Ovary (tissue), 9 donors: Measurements from ENCODE around the gene CACHD1. TPM values are rescaled to one million over a fixed set of nuclear protein-coding genes. Genes with fewer than 3 reads are reported as not detected.

Experiments
- microRNA-seq, 3 donors: library from miRNA; unstranded; fragments of <30 nt; microRNA quantifications; one replicate each; pipeline versions ENCODE4 to v1.2.0, GENCODE V29; 2019 to 2020
- polyA plus RNA-seq, 2 donors: library from polyadenylated mRNA; stranded (reverse); fragments of 200-250 nt in 1 of 2; fragments of 350-450 nt in 1 of 2; fragmentation: Illumina TruSeq in 1 of 2; extraction: RNeasy Lipid Tissue Mini Kit (QIAGEN cat#74804) in 1 of 2; gene quantifications; one replicate each; pipeline ENCODE4 v1.2.3, GENCODE V29; 2013 to 2014
- small RNA-seq: library from RNA; depleted of rRNA; stranded (forward); fragments of <200 nt; gene quantifications from one replicate; pipeline ENCODE3, GENCODE V24; 2016
- total RNA-seq, 7 donors: library from RNA; depleted of rRNA in 2 of 7; stranded (reverse); fragments of >200 nt in 2 of 7; fragmentation: NEBNext Ultra II Directional in 3 of 7; extraction: Animal tissue kit (Norgen Biotek cat#: 25700) in 3 of 7; gene quantifications; one replicate each; pipeline versions ENCODE4 v1.1.0 to v1.2.4, GENCODE V29; 2016 to 2023
- donor health status: DM: no; HTN: no; CAD: no; lungs with moderate emphysema.
- donor health status: DM: no; HTN: no; CAD: no.
- donor health status: Bipolar disorder and iron deficiency.
- donor health status: DM: yes; HTN: yes; CAD: no.
- donor health status: DM: no; HTN: no; CAD: no.
- donor health status: DM: yes; HTN: yes; CAD: no.

Gene CACHD1
- total and polyA plus RNA-seq, 9 donors = 17.0 to 33.1 (median 23.2) TPM

Small RNA genes lying within 50 kb of the gene (microRNA-seq; reads per million reads assigned to microRNA genes)
- gene MIR4794 = 0 to 0.16 (median 0) reads per million in 3 donors

Small RNA genes lying within 50 kb of the gene (small RNA-seq; reads per million reads assigned to genes)
- not detected for gene MIR4794
